K562 (cell line): ENCODE measurements around the gene RPL22. TPM values are rescaled to one million over a fixed set of nuclear protein-coding genes. Genes with fewer than 3 reads are reported as not detected.

Experiments used
- ATAC-seq: fragments of 200-7000 bp; cut with Tn5 transposase; 3 replicates; pipeline ENCODE4 v1.9.1; 2020; ENCODE audit warnings: moderate library complexity
- BruUV-seq: library from RNA; stranded (reverse); fragments of 400-500 nt; replicated peaks from 2 replicates; lab custom pipeline; 2021; lab: Mats Ljungman, UMichigan
- CTCF ChIA-PET: fragments of 300-600 bp; formaldehyde crosslinking; extraction: SDS; loops from one replicate; lab custom pipeline; 2021; ENCODE audit warnings: low intra/inter-chr PET ratio; lab: Yijun Ruan, JAX
- POLR2A ChIA-PET: fragments of 300-600, 350-650 bp; sonication (Branson Sonifier 250); formaldehyde crosslinking; extraction: SDS; loops from one replicate; lab custom pipeline; 2021; ENCODE audit warnings: antibody characterized with exemption, inconsistent platforms; lab: Yijun Ruan, JAX
- DNase-seq, 4 experiments: peaks; one replicate each; pipeline versions ENCODE4 v3.0.0 to v3.0.0-alpha.2; 2011 to 2018; ENCODE audit warnings: low spot score in 3 of 4, mixed read lengths in 3 of 4; ENCODE audit errors: extremely low read depth in 1 of 4
- FAIRE-seq: peaks from 2 replicates; lab custom pipeline; 2011; peaks lifted over from hg19 to GRCh38; lab: Jason Lieb, UNC
- H2AFZ ChIP-seq: 2 replicates; pipeline ENCODE4 v1.6.0; 2011; ENCODE audit warnings: low read depth, low read length, control low read depth, inconsistent platforms
- H3K27ac ChIP-seq: fragments of 200-600 bp; 3 replicates; pipeline ENCODE4 v1.8.0; 2011; ENCODE audit warnings: low read depth, mild to moderate bottlenecking, control low read depth, inconsistent platforms, low read length, moderate library complexity, mixed read lengths; ENCODE audit errors: extremely low read depth
- H3K27me3 ChIP-seq, 2 experiments: fragments of 300-600 bp in 1 of 2; 2 replicates in 1 of 2; 3 replicates in 1 of 2; pipeline versions ENCODE4 v1.6.0 to v1.8.0; 2011; ENCODE audit warnings: inconsistent platforms in 2 of 2, low read length in 2 of 2, mild to moderate bottlenecking in 1 of 2, mixed read lengths in 1 of 2, moderate library complexity in 1 of 2; ENCODE audit not compliant: control insufficient read depth in 2 of 2, insufficient read depth in 2 of 2
- H3K36me3 ChIP-seq: fragments of 300-600 bp; 3 replicates; pipeline ENCODE4 v1.8.0; 2011; ENCODE audit warnings: mild to moderate bottlenecking, low read length, inconsistent platforms; ENCODE audit not compliant: control insufficient read depth, insufficient read depth
- H3K4me1 ChIP-seq, 2 experiments: fragments of 200-600 bp in 1 of 2; replicated peaks in 1 of 2; 2 replicates in 1 of 2; 3 replicates in 1 of 2; pipeline versions ENCODE4 v1.5.1 to v1.8.0; 2011; ENCODE audit warnings: inconsistent platforms in 2 of 2, low read length in 2 of 2, mild to moderate bottlenecking in 1 of 2, mixed read lengths in 1 of 2, moderate library complexity in 1 of 2; ENCODE audit not compliant: control insufficient read depth in 2 of 2, insufficient read depth in 2 of 2
- H3K4me2 ChIP-seq: 2 replicates; pipeline ENCODE4 v1.6.1; 2011; ENCODE audit warnings: low read length, control low read depth, inconsistent platforms, mixed read lengths; ENCODE audit not compliant: insufficient read depth
- H3K4me3 ChIP-seq: fragments of 200-600 bp; sonication (generic), shearing (Covaris generic); 2 replicates; pipeline ENCODE4 v1.5.1; 2016; ENCODE audit warnings: control low read depth, inconsistent platforms
- H3K79me2 ChIP-seq: fragments of 200-600 bp; 3 replicates; pipeline ENCODE4 v1.8.0; 2011; ENCODE audit warnings: low read length, inconsistent platforms; ENCODE audit not compliant: control insufficient read depth, insufficient read depth
- H3K9ac ChIP-seq, 2 experiments: 2 replicates each; pipeline versions ENCODE4 v1.6.0 to v1.6.1; 2011; ENCODE audit warnings: low read depth in 2 of 2, low read length in 2 of 2, control low read depth in 1 of 2, inconsistent platforms in 1 of 2, mild to moderate bottlenecking in 1 of 2, mixed read lengths in 1 of 2; ENCODE audit not compliant: insufficient read depth in 1 of 2
- H3K9me1 ChIP-seq: one replicate; pipeline ENCODE4 v1.6.0; 2011; ENCODE audit warnings: inconsistent platforms, mild to moderate bottlenecking, low read length, moderate library complexity; ENCODE audit not compliant: control insufficient read depth, insufficient read depth
- H3K9me3 ChIP-seq: replicated peaks from 2 replicates; pipeline ENCODE4 v1.5.1; 2011; ENCODE audit warnings: low read depth, low read length, inconsistent platforms; ENCODE audit not compliant: control insufficient read depth, insufficient read depth
- H4K20me1 ChIP-seq: replicated peaks from 2 replicates; pipeline ENCODE4 v1.6.1; 2011; ENCODE audit warnings: low read length, inconsistent platforms, mixed read lengths; ENCODE audit not compliant: control insufficient read depth, insufficient read depth
- BACH1 ChIP-seq: fragments of 200-800 bp; sonication (Bioruptor generic); IDR thresholded peaks from 2 replicates; pipeline ENCODE4 v1.6.1; 2016; ENCODE audit warnings: missing genetic modification characterization, missing compliant biosample characterization
- BMI1 ChIP-seq: fragments of 150-350 bp; IDR thresholded peaks from 2 replicates; pipeline ENCODE4 v1.6.1; 2014; ENCODE audit warnings: low read length
- FOXK1 ChIP-seq: sonication (generic); formaldehyde crosslinking; IDR thresholded peaks from 2 replicates; pipeline ENCODE4 v1.8.0; 2022; ENCODE audit warnings: missing genetic modification reagents, mild to moderate bottlenecking, borderline replicate concordance
- KLF13 ChIP-seq: fragments of 450-650 bp; IDR thresholded peaks from 2 replicates; pipeline ENCODE4 v1.6.1; 2016; ENCODE audit warnings: missing genetic modification characterization, low read depth, mild to moderate bottlenecking, missing compliant biosample characterization, moderate library complexity, borderline replicate concordance
- RFX1 ChIP-seq: fragments of 450-650 bp; IDR thresholded peaks from 2 replicates; pipeline ENCODE4 v1.6.1; 2016; ENCODE audit warnings: mild to moderate bottlenecking, moderate library complexity
- SIRT6 ChIP-seq: IDR thresholded peaks from one replicate; pipeline ENCODE4 v1.6.1; 2012; ENCODE audit warnings: low read depth, mild to moderate bottlenecking, control low read depth, inconsistent platforms, low read length, moderate library complexity
- WGBS: fragments of 100-300 bp; shearing (Covaris generic); methylation state at CpG from one replicate; pipeline ENCODE4 v1.1.6; 2016; ENCODE audit warnings: low coverage, mixed read lengths; ENCODE audit not compliant: insufficient coverage; ENCODE audit errors: missing lambda C conversion rate; 5-methylcytosine and 5-hydroxymethylcytosine counted together
- in situ Hi-C: fragments of 300-500 bp; cut with MboI; formaldehyde crosslinking; loops from 4 replicates; pipeline ENCODE4 v1.15.0; 2018; ENCODE audit warnings: inconsistent platforms, mixed read lengths
- intact Hi-C: fragments of 100-400 bp; cut with micrococcal nuclease; formaldehyde crosslinking; loops from 2 replicates; pipeline ENCODE4 v1.14.2; 2022
- polyA plus RNA-seq, 8 experiments: library from polyadenylated mRNA; depleted of rRNA in 4 of 8; stranded (reverse) in 5 of 8; unstranded in 3 of 8; fragments of >200 nt; fragmentation: Nextera tagmentation in 2 of 8; fragmentation: Illumina TruSeq in 1 of 8; extraction: Ambion mirVana in 2 of 8; extraction: Trizol in 1 of 8; gene quantifications; 2 replicates each; pipeline versions ENCODE4 v1.2.1 to v1.2.3, GENCODE V29; 2011 to 2014; ENCODE audit warnings: inconsistent platforms in 1 of 8, missing spikeins in 1 of 8
- total RNA-seq, 7 experiments: library from RNA; depleted of rRNA in 6 of 7; stranded (reverse); fragments of >200 nt in 6 of 7; fragmentation: Illumina TruSeq in 2 of 7; extraction: Trizol in 2 of 7; gene quantifications; 2 replicates each; pipeline versions ENCODE4 v1.2.1 to v1.2.3, GENCODE V29; 2011 to 2021; ENCODE audit warnings: low replicate concordance in 1 of 7
- TF ChIP-seq, protein P1 (sequence below), 2 experiments: fragments of 450-650 bp; formaldehyde crosslinking in 1 of 2; IDR thresholded peaks; 2 replicates each; pipeline versions ENCODE4 v1.4.0 to v1.6.1; 2014 to 2020; ENCODE audit warnings: mild to moderate bottlenecking in 2 of 2, borderline replicate concordance in 1 of 2, low read depth in 1 of 2

RPL22 gene
- total and polyA plus RNA-seq, 9 of the 15 experiments (the other 6 are each of a cell fraction or from before 2014, with no cell fraction given), result 467 to 1,165 (median 607) TPM

GRCh38 chr1:6163973-6164617 is 35.3 kb downstream of the RPL22 start:
- no peak overlapping the region for H2AFZ ChIP-seq
- CTCF ChIA-PET, result no interaction called here
- H3K27ac ChIP-seq, result no peak overlapping the region
- H3K27me3 ChIP-seq, result peaks cover 60 to 91% of the 10 kb centered on the region in 2 experiments
- in situ Hi-C loops (no loop called here), intact Hi-C loops (no loop called here)
- ATAC-seq, result no peak
- POLR2A ChIA-PET, result no interaction called here
- H3K4me2 ChIP-seq, result no peak overlapping the region
- H3K79me2 ChIP-seq, result no peaks in the 10 kb centered on the region
- TF ChIP-seq, protein P1, sequence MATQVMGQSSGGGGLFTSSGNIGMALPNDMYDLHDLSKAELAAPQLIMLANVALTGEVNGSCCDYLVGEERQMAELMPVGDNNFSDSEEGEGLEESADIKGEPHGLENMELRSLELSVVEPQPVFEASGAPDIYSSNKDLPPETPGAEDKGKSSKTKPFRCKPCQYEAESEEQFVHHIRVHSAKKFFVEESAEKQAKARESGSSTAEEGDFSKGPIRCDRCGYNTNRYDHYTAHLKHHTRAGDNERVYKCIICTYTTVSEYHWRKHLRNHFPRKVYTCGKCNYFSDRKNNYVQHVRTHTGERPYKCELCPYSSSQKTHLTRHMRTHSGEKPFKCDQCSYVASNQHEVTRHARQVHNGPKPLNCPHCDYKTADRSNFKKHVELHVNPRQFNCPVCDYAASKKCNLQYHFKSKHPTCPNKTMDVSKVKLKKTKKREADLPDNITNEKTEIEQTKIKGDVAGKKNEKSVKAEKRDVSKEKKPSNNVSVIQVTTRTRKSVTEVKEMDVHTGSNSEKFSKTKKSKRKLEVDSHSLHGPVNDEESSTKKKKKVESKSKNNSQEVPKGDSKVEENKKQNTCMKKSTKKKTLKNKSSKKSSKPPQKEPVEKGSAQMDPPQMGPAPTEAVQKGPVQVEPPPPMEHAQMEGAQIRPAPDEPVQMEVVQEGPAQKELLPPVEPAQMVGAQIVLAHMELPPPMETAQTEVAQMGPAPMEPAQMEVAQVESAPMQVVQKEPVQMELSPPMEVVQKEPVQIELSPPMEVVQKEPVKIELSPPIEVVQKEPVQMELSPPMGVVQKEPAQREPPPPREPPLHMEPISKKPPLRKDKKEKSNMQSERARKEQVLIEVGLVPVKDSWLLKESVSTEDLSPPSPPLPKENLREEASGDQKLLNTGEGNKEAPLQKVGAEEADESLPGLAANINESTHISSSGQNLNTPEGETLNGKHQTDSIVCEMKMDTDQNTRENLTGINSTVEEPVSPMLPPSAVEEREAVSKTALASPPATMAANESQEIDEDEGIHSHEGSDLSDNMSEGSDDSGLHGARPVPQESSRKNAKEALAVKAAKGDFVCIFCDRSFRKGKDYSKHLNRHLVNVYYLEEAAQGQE (IDR thresholded peaks at IDR 0.05; ENCODE audit: borderline replicate concordance), result no peak
- TF ChIP-seq, protein P1 (CRISPR knock-in tag; IDR thresholded peaks at IDR 0.05; ENCODE audit: low read depth), result no peak
- no peak for TF ChIP-seq KLF13 (tag)
- no peak for TF ChIP-seq SIRT6
- 0 out of 2 replicates have a peak, but pooled peaks have one; percentile 19 for TF ChIP-seq BMI1
- TF ChIP-seq RFX1, result peak; percentile 89
- TF ChIP-seq FOXK1 (CRISPR knock-in tag), result no peak
- no peak for TF ChIP-seq BACH1 (tag)
- H3K9me3 ChIP-seq, result no peaks in the 10 kb centered on the region
- WGBS, result under 1% methylated on average over 19 of the region's 19 CpGs
- DNase-seq, result no peak
- H3K9ac ChIP-seq, result no peak overlapping the region
- no peaks in the 10 kb centered on the region for H3K36me3 ChIP-seq
- H3K9me1 ChIP-seq, result peaks cover 3% of the 10 kb centered on the region
- no peak overlapping the region for H3K4me3 ChIP-seq
- no peak for FAIRE-seq
- peaks cover 59% of the 10 kb centered on the region for H4K20me1 ChIP-seq
- peaks cover 0 to 4% of the 10 kb centered on the region in 2 experiments; a peak in 2 of 5 replicates for H3K4me1 ChIP-seq
- no TSS peak for BruUV-seq
